MM.1S (cell line): ENCODE results near the gene MAGI2.

ENCODE experiments used
- EZH2 ChIP-seq: fragments of 300-600 bp; sonication (generic); optimal IDR thresholded peaks from 2 replicates; pipeline ENCODE3; 2017; ENCODE audit warnings: low read depth, mild to moderate bottlenecking, antibody characterized with exemption, low read length, mixed read lengths
- EZH2phosphoT487 ChIP-seq: fragments of 300-600 bp; sonication (generic); IDR thresholded peaks from 2 replicates; pipeline ENCODE4 v1.6.1; 2018; ENCODE audit warnings: antibody characterized with exemption, low read length
- TF ChIP-seq, protein P1 (sequence below): fragments of 300-600 bp; sonication (generic); IDR thresholded peaks from 2 replicates; pipeline ENCODE4 v1.5.1; 2016; ENCODE audit warnings: antibody characterized with exemption, low read length, mixed read lengths

DNA sequence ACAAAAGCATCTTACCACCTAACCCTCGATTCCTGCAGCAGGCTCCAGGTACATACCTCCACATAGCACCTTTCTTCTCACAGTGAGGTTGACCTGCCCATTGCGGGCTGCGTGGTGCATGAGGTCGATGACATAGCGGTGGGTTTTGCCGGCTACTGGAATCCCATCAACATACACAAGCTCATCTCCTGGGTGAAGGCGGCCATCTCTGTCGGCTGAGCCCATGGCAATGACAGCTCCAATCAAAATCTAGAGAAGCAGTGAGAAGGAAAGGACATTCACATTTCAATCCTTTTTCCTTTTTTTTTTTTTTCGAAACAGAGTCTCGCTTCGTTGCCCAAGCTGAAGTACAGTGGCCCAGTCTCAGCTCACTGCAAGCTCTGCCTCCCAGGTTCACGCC is 1285.6 kb downstream of the MAGI2 start:
- TF ChIP-seq, protein P1, sequence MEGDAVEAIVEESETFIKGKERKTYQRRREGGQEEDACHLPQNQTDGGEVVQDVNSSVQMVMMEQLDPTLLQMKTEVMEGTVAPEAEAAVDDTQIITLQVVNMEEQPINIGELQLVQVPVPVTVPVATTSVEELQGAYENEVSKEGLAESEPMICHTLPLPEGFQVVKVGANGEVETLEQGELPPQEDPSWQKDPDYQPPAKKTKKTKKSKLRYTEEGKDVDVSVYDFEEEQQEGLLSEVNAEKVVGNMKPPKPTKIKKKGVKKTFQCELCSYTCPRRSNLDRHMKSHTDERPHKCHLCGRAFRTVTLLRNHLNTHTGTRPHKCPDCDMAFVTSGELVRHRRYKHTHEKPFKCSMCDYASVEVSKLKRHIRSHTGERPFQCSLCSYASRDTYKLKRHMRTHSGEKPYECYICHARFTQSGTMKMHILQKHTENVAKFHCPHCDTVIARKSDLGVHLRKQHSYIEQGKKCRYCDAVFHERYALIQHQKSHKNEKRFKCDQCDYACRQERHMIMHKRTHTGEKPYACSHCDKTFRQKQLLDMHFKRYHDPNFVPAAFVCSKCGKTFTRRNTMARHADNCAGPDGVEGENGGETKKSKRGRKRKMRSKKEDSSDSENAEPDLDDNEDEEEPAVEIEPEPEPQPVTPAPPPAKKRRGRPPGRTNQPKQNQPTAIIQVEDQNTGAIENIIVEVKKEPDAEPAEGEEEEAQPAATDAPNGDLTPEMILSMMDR: no peak
- TF ChIP-seq EZH2phosphoT487 (no peak), EZH2 (no peak)
